ENCODE measurements around the gene NOXRED1.

DNA sequence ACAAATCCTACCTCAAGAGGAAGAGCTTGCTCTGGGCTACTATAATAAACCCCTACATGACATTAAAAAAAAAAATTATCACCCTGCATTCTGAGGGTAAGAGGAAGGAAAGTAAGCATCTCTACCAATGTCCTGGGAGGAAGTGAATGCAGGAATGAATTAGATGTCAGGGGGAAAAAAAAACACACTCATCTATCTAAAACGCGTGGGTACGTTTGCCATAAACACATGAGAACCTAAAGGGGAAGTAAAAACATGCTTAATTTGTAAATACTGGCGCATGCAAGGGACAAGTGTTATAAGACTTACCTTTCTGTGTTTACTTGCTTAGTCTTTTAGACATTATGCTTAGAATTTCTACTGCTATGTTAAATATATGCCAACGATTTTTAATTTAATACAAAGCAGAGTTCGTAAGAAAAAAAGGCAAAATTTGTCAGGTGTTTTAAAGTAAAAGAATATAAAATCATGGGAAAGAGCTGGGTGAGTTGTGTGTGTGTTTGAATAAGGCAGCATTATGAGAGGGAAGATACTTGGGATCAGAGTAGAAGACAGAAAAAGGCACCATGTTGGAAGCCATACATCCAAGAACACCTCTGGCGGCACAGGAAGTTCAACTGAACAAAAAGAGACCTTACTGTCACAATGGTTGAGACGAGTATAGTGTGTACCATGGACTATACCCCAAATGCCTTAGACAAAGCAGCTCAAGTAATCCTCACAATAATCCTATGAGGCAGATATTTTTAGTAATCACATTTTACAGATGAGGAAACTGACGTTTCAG is 48.0 kb downstream of the NOXRED1 start:
- TF ChIP-seq, protein P1, sequence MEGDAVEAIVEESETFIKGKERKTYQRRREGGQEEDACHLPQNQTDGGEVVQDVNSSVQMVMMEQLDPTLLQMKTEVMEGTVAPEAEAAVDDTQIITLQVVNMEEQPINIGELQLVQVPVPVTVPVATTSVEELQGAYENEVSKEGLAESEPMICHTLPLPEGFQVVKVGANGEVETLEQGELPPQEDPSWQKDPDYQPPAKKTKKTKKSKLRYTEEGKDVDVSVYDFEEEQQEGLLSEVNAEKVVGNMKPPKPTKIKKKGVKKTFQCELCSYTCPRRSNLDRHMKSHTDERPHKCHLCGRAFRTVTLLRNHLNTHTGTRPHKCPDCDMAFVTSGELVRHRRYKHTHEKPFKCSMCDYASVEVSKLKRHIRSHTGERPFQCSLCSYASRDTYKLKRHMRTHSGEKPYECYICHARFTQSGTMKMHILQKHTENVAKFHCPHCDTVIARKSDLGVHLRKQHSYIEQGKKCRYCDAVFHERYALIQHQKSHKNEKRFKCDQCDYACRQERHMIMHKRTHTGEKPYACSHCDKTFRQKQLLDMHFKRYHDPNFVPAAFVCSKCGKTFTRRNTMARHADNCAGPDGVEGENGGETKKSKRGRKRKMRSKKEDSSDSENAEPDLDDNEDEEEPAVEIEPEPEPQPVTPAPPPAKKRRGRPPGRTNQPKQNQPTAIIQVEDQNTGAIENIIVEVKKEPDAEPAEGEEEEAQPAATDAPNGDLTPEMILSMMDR (conservative IDR thresholded peaks at IDR 0.05; ENCODE audit: low read depth in 2 of 2), result no peak
- TF ChIP-seq ZNF331 (CRISPR knock-in tag; IDR thresholded peaks at IDR 0.05; ENCODE audit: low read depth) (no peak), CREB1 (CRISPR knock-in tag; IDR thresholded peaks at IDR 0.05; ENCODE audit: low read depth) (no peak), EZH2 (IDR thresholded peaks at IDR 0.05; ENCODE audit: low read depth, unreplicated experiment) (no peak), POLR2AphosphoS5 (IDR thresholded peaks at IDR 0.05; ENCODE audit: low read depth) (no peak), JUNB (IDR thresholded peaks at IDR 0.05; ENCODE audit: unreplicated experiment) (no peak)
- TF ChIP-seq, protein P2, sequence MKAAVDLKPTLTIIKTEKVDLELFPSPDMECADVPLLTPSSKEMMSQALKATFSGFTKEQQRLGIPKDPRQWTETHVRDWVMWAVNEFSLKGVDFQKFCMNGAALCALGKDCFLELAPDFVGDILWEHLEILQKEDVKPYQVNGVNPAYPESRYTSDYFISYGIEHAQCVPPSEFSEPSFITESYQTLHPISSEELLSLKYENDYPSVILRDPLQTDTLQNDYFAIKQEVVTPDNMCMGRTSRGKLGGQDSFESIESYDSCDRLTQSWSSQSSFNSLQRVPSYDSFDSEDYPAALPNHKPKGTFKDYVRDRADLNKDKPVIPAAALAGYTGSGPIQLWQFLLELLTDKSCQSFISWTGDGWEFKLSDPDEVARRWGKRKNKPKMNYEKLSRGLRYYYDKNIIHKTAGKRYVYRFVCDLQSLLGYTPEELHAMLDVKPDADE (IDR thresholded peaks at IDR 0.05), result no peak
- TF ChIP-seq, protein P3, sequence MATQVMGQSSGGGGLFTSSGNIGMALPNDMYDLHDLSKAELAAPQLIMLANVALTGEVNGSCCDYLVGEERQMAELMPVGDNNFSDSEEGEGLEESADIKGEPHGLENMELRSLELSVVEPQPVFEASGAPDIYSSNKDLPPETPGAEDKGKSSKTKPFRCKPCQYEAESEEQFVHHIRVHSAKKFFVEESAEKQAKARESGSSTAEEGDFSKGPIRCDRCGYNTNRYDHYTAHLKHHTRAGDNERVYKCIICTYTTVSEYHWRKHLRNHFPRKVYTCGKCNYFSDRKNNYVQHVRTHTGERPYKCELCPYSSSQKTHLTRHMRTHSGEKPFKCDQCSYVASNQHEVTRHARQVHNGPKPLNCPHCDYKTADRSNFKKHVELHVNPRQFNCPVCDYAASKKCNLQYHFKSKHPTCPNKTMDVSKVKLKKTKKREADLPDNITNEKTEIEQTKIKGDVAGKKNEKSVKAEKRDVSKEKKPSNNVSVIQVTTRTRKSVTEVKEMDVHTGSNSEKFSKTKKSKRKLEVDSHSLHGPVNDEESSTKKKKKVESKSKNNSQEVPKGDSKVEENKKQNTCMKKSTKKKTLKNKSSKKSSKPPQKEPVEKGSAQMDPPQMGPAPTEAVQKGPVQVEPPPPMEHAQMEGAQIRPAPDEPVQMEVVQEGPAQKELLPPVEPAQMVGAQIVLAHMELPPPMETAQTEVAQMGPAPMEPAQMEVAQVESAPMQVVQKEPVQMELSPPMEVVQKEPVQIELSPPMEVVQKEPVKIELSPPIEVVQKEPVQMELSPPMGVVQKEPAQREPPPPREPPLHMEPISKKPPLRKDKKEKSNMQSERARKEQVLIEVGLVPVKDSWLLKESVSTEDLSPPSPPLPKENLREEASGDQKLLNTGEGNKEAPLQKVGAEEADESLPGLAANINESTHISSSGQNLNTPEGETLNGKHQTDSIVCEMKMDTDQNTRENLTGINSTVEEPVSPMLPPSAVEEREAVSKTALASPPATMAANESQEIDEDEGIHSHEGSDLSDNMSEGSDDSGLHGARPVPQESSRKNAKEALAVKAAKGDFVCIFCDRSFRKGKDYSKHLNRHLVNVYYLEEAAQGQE (IDR thresholded peaks at IDR 0.05; ENCODE audit: unreplicated experiment), result no peak
